HFFc6 (cell line): ENCODE measurements around the gene WDR90. TPM values are rescaled to one million over a fixed set of nuclear protein-coding genes. Genes with fewer than 3 reads are reported as not detected.
"Not testable (repeated sequence)": the region's sequence is repeated elsewhere in the genome, so short reads cannot be mapped to it uniquely, and the experiment has no call there.

Experiments used
- DNase-seq: peaks from one replicate; pipeline ENCODE4 v3.0.0-alpha.2; 2018
- H3K27ac Mint-ChIP-seq: 2 replicates; pipeline ENCODE4 v1.8.0; 2020; ENCODE audit warnings: mild to moderate bottlenecking, mixed read lengths
- H3K27me3 Mint-ChIP-seq: 2 replicates; pipeline ENCODE4 v1.8.0; 2021; ENCODE audit warnings: mild to moderate bottlenecking, moderate library complexity, mixed read lengths; ENCODE audit not compliant: insufficient read depth
- H3K36me3 Mint-ChIP-seq: 2 replicates; pipeline ENCODE4 v1.8.0; 2021; ENCODE audit warnings: low read depth, mixed read lengths
- H3K4me1 Mint-ChIP-seq: 2 replicates; pipeline ENCODE4 v1.8.0; 2020; ENCODE audit warnings: low read depth, mixed read lengths
- H3K4me3 Mint-ChIP-seq: 2 replicates; pipeline ENCODE4 v1.8.0; 2020; ENCODE audit warnings: mild to moderate bottlenecking, moderate library complexity, mixed read lengths
- H3K9me3 Mint-ChIP-seq: 2 replicates; pipeline ENCODE4 v1.8.0; 2020; ENCODE audit warnings: mild to moderate bottlenecking, mixed read lengths
- CTCF ChIP-seq: fragments of 200-600 bp; sonication (generic); IDR thresholded peaks from 2 replicates; pipeline ENCODE4 v1.5.0; 2021; ENCODE audit warnings: antibody characterized with exemption, mild to moderate bottlenecking
- total RNA-seq, 6 experiments: library from RNA; stranded (reverse); fragmentation: NEBNext Ultra II Directional; extraction: Animal tissue kit (Norgen Biotek cat#: 25700); gene quantifications; 2 replicates in 1 of 6; 3 replicates in 5 of 6; pipeline ENCODE4 v1.2.3, GENCODE V29; 2021

WDR90 gene
- total RNA-seq, 6 experiments from 2014 or later, result 11.6 to 19.0 (median 17.7) TPM

GRCh38 chr16:712740-713250 lies 63.6 kb downstream of the WDR90 start:
- Mint-ChIP-seq H3K27ac (peak overlapping the region; percentile 72), H3K4me1 (peaks cover 26% of the 10 kb centered on the region)
- not testable (repeated sequence) for H3K36me3 Mint-ChIP-seq, H3K27me3 Mint-ChIP-seq, H3K4me3 Mint-ChIP-seq, H3K9me3 Mint-ChIP-seq
- TF ChIP-seq CTCF, result peak; percentile 88
- DNase-seq, result peak; percentile 97

- no peak for DNase-seq
- TF ChIP-seq CTCF, result no peak
- H3K27ac Mint-ChIP-seq, result no peak overlapping the region
- H3K4me3 Mint-ChIP-seq, result no peak overlapping the region
- 0 out of 2 replicates have a peak, but pooled peaks cover 2% of the 10 kb centered on the region for H3K27me3 Mint-ChIP-seq
- no peaks in the 10 kb centered on the region for H3K36me3 Mint-ChIP-seq
- H3K9me3 Mint-ChIP-seq, result no peaks in the 10 kb centered on the region
- H3K4me1 Mint-ChIP-seq, result peaks cover 27% of the 10 kb centered on the region
Measured at GRCh38 chr16:714079-714478, 64.9 kb downstream of the WDR90 start.

GRCh38 chr16:714558-715476 lies 65.7 kb downstream of the WDR90 start, which contains the start of gene METRN:
Gene METRN, plus strand, starts transcription at chr16:715118. Its CDS starts 172 bp downstream, at chr16:715290.
- no peaks in the 10 kb centered on the region for H3K36me3 Mint-ChIP-seq
- no peak for TF ChIP-seq CTCF
- H3K27ac Mint-ChIP-seq, result peak within 1 kb of the TSS; percentile 79
- H3K4me3 Mint-ChIP-seq, result peak within 1 kb of the TSS; percentile 87
- no peaks in the 10 kb centered on the region for H3K9me3 Mint-ChIP-seq
- H3K27me3 Mint-ChIP-seq, result peaks cover 4% of the 10 kb centered on the region; the same call in 1 of the 2 replicates
- H3K4me1 Mint-ChIP-seq, result peaks cover 35% of the 10 kb centered on the region
- DNase-seq, result peak; percentile 80

GRCh38 chr16:715477-716199 lies 66.5 kb downstream of the WDR90 start:
- Mint-ChIP-seq H3K9me3 (no peaks in the 10 kb centered on the region), H3K4me3 (peak overlapping the region; percentile 87), H3K27ac (peak overlapping the region; percentile 79), H3K27me3 (peaks cover 9% of the 10 kb centered on the region; the same call in 1 of the 2 replicates), H3K4me1 (peaks cover 36% of the 10 kb centered on the region), H3K36me3 (no peaks in the 10 kb centered on the region)
- DNase-seq, result no peak
- TF ChIP-seq CTCF, result peak; percentile 60

GRCh38 chr16:716200-716568 lies 67.0 kb downstream of the WDR90 start:
- Mint-ChIP-seq H3K36me3 (no peaks in the 10 kb centered on the region), H3K4me3 (peak overlapping the region; percentile 87)
- peak; percentile 39 for DNase-seq

More at GRCh38 chr16:716200-716568, 67.0 kb downstream of the WDR90 start:
- Mint-ChIP-seq H3K27me3 (peaks cover 9% of the 10 kb centered on the region; the same call in 1 of the 2 replicates), H3K4me1 (peaks cover 36% of the 10 kb centered on the region), H3K9me3 (no peaks in the 10 kb centered on the region), H3K27ac (peak overlapping the region; percentile 79)
- no peak for TF ChIP-seq CTCF
